IPS-15b (cell line): Measurements from ENCODE around the gene SIMC1.
"Not testable (repeated sequence)": the region's sequence is repeated elsewhere in the genome, so short reads cannot be mapped to it uniquely, and the experiment has no call there.

Experiments used
- H3K27me3 ChIP-seq: one replicate; pipeline ENCODE4 v1.6.1; 2013; ENCODE audit warnings: low read length; ENCODE audit not compliant: control insufficient read depth, insufficient read depth
- H3K36me3 ChIP-seq: one replicate; pipeline ENCODE4 v1.6.1; 2013; ENCODE audit warnings: low read length; ENCODE audit not compliant: control insufficient read depth, insufficient read depth
- H3K4me1 ChIP-seq: one replicate; pipeline ENCODE4 v1.6.1; 2013; ENCODE audit warnings: mild to moderate bottlenecking, low read length; ENCODE audit not compliant: control insufficient read depth, insufficient read depth
- H3K4me3 ChIP-seq: one replicate; pipeline ENCODE4 v1.5.1; 2013; ENCODE audit warnings: low read depth, low read length
- H3K9ac ChIP-seq: one replicate; pipeline ENCODE4 v1.6.1; 2013; ENCODE audit warnings: low read depth, mild to moderate bottlenecking, low read length
- H3K9me3 ChIP-seq: one replicate; pipeline ENCODE4 v1.6.1; 2013; ENCODE audit warnings: mild to moderate bottlenecking, low read length; ENCODE audit not compliant: control insufficient read depth, insufficient read depth

SIMC1 gene

DNA sequence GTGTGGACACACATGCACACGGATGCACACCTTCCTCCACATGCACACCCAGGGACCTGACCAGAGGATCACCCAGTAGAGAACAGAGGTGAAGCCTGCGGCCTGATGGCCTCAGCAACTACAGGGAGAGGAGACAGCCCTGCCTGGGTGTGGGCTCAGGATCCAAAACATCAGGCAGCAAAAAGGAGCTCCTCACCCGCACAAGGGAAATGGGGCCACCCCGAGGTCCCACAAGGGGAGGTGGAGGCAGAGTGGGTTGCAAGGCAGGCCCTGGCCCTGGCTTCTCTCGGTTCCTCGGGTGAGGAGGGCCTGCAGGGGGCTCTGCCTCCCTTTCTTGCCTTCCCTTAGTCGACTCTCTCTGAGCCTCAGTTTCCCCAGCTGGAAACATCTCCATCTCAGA, 41.4 kb upstream of the SIMC1 start:
- H3K27me3 ChIP-seq = peaks cover 21% of the 10 kb centered on the region

DNA sequence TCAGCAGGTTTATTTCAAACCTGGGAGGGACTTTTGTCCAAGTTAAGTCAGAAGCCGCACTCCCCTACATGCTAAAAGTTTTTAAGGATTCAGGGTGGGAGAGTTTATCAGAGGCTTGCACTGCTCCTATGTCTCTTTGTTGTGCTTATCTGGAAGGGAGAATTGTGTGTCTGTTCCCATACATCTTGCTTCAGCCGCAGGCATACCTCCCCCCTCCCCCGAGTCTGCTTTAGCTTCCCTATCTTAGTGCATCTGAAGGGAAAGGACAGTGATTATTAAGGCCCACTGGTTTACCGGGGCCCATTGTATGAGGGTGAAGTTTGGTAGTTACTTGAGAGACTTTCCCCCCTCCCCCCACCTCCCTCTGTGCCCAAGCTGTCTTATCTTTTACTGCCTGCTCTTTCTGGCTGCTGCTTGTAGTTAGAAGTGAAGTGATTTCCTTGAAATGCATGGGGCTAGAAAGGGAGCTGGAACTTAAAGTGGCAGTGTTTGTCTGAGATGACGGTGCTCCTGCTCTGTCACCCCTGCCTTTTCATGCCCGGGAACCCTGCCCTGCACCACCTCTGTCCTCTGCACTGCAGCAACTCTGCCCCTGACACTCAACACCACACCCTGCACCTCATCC, 40.9 kb upstream of the SIMC1 start:
- not testable (repeated sequence) for H3K4me3 ChIP-seq, H3K9ac ChIP-seq, H3K36me3 ChIP-seq, H3K9me3 ChIP-seq, H3K4me1 ChIP-seq
- H3K27me3 ChIP-seq = peaks cover 20% of the 10 kb centered on the region

More for the DNA sequence above, 41.4 kb upstream of the SIMC1 start:
- H3K9me3 ChIP-seq, H3K9ac ChIP-seq, H3K36me3 ChIP-seq, H3K4me3 ChIP-seq, H3K4me1 ChIP-seq: not testable (repeated sequence)

DNA sequence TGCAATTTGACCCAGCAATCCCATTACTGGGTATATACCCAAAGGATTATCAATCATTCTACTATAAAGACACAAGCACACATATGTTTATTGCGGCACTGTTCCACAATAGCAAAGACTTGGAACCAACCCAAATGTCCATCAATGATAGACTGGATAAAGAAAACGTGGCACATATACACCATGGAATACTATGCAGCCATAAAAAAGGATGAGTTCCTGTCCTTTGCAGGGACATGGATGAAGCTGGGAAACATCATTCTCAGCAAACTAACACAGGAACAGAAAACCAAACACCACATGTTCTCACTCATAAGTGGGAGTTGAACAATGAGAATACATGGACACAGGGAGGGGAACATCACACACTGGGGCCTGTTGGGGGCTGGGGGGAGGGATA, 39.9 kb upstream of the SIMC1 start:
- peaks cover 14% of the 10 kb centered on the region for H3K27me3 ChIP-seq
- H3K9ac ChIP-seq, H3K36me3 ChIP-seq, H3K4me1 ChIP-seq, H3K4me3 ChIP-seq, H3K9me3 ChIP-seq: not testable (repeated sequence)

DNA sequence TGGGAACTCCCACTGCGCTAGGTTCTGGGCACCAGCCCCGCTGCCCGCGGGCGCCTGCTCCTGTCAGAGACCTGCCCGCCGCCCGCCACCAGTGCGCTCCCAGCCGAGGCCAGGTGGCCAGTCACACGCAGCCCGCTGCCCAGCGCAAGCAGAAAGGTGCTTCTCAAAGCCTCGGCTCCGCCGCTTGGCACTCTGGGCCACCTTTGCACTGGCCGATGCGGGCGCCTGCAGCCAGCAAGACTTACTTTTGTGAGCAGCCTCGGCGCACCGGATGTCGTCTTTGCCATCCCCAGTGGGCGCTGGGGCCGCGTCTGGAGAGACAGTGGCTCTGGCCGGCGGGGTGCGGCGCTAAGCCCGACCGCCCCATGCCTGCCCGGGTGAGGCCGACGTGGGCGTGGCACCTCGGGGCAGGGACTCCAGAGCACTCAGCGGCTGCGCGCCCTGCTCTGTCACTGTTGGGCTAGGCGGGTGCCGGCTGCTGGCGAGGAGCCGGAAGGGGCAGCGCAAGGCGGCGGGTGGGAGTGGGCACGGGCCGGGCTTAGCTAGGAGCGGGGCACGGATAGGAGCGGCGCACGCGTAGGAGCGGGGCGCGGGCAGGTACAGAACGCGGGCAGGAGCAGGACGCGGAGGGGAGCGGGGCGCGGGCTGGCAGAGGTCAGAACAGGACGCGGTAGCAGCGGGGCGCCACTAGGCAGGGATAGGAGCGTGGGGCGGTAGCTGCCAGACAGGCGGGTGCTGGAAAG, 39.1 kb upstream of the SIMC1 start:
- not testable (repeated sequence) for H3K9me3 ChIP-seq, H3K9ac ChIP-seq, H3K4me1 ChIP-seq, H3K36me3 ChIP-seq
- Histone ChIP-seq H3K4me3 (peak overlapping the region; percentile 39), H3K27me3 (peaks cover 11% of the 10 kb centered on the region)

DNA sequence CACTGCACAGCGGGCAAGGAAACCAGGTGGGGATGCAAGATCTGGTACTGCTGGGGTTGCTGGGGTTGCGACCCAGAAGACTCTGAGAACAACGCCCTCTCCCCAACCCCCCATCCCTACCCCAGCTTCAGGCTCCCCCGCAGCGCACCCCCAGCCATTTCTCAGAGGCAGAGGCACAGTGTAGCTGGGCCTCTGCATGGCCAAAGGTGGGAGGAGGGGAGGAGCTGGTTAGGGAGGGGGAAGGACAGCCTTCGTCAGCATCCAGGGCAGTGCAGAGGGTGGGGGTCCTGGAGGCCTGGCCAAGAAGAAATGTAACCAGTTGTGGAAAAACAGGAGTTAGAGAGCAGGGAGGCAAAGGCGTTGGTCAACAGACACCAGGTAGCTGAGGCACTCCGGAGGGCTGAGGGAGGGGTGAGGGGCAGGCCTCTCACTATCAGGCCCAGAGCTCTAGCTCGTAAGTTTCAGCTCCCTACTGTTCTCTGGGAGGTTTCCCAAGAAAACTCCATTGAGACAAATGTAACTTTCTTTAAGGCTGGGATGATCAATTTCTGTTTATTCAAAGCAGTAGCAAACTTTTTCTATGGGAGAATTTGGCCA, 38.3 kb upstream of the SIMC1 start:
- H3K9me3 ChIP-seq, H3K27me3 ChIP-seq, H3K4me1 ChIP-seq, H3K36me3 ChIP-seq, H3K9ac ChIP-seq: not testable (repeated sequence)
- H3K4me3 ChIP-seq = peak overlapping the region; percentile 30

DNA sequence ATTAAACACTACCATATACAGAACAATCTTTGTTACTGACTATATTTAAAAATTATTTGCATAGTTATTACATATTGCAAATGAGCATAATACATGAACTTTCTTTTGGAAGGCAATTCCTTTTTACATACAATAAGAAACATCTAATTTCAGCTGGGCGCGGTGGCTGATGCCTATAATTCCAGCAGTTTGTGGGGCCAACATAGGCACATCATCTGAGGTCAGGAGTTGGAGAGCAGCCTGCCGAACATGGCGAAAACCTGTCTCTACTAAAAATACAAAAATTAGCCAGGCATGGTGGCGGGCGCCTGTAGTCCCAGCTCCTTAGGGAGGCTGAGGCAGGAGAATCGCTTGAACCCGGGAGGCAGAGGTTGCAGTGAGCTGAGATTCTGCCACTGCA, 36.4 kb upstream of the SIMC1 start:
- no peak overlapping the region for H3K4me3 ChIP-seq

DNA sequence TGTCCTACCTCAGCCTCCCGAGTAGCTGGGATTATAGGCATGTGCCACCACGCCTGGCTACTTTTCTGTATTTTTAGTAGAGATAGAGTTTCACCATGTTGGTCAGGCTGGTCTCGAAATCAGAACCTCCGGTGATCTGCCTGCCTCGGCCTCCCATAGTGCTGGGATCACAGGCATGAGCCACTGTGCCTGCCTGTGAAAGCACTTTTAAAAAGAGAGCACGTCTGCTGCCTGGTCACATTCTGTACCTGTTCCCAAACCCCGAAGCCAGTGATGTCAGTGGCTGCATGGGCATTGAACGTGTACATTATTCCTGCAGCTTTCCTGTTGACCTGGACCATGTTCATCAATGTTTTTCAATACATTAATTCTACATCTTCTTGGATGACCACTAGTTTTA, 35.1 kb upstream of the SIMC1 start:
- H3K27me3 ChIP-seq = peaks cover 4% of the 10 kb centered on the region
- no peaks in the 10 kb centered on the region for H3K9me3 ChIP-seq
- H3K36me3 ChIP-seq = no peaks in the 10 kb centered on the region
- H3K4me1 ChIP-seq = no peaks in the 10 kb centered on the region
- H3K4me3 ChIP-seq = no peak overlapping the region
- no peak overlapping the region for H3K9ac ChIP-seq

More for the DNA sequence above, 36.4 kb upstream of the SIMC1 start:
- peaks cover 4% of the 10 kb centered on the region for H3K27me3 ChIP-seq
- H3K9me3 ChIP-seq = no peaks in the 10 kb centered on the region
- H3K36me3 ChIP-seq = no peaks in the 10 kb centered on the region
- no peaks in the 10 kb centered on the region for H3K4me1 ChIP-seq
- H3K9ac ChIP-seq = no peak overlapping the region

DNA sequence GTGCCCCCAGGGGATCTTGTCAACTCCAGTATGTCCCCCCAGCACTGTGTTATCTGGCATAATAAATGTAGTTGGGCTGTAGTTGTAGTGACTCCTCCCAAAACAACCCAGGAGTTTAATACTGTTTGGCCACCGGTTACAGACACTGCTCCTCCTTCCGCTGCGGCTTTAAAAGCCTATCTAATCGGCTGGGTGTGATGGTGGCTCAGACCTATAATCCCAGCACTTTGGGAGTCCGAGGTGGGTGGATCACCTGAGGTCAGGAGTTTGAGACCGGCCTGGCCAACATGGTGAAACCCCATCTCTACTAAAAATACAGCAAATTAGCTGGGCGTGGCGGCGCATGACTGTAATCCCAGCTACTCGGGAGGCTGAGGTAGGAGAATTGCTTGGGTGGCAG, 34.7 kb upstream of the SIMC1 start:
- H3K27me3 ChIP-seq, H3K9me3 ChIP-seq, H3K4me3 ChIP-seq: not testable (repeated sequence)

DNA sequence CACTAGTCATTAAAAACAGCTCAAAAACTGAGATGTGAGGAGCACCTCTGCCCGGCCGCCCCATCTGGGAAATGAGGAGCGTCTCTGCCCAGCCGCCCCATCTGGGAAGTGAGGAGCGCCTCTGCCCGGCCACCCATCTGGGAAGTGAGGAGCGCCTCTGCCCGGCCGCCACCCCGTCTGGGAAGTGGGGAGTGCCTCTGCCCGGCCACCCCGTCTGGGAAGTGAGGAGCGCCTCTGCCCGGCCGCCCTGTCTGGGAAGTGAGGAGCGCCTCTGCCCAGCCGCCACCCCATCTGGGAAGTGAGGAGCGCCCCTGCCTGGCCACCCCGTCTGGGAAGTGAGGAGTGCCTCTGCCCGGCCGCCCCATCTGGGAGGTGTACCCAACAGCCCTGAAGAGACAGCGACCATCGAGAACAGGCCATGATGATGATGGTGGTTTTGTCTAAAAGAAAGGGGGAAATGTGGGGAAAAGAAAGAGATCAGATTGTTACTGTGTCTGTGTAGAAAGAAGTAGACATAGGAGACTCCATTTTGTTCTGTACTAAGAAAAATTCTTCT, 23.7 kb upstream of the SIMC1 start:
- H3K4me1 ChIP-seq, H3K9me3 ChIP-seq, H3K9ac ChIP-seq, H3K36me3 ChIP-seq, H3K27me3 ChIP-seq, H3K4me3 ChIP-seq: not testable (repeated sequence)

More for the DNA sequence above, 34.7 kb upstream of the SIMC1 start:
- not testable (repeated sequence) for H3K9ac ChIP-seq, H3K36me3 ChIP-seq, H3K4me1 ChIP-seq

DNA sequence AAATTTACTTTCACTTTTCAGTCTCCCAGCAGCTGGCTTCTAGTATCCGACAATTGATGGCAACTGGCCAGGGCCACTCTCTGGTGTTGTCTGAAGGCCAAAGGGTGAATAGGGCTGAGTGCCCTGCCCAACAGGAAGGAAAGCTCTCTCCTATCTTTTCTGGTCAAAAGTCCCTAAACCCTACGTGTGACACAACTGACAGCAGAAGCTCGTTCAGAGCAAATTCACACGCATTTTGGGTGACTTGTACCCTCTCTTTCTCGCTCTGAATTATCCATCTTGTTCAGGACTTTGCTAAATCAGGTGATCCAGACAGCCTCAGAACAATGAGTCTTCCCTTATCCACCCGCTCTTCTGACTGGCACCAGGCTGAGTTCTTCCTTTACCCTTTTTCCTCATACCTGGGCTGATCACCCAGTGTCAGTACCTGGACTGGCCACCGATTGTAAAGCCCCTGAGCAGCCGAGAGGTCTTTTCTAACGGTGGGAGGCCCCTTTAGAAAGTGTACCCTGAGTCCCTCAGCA, 21.8 kb upstream of the SIMC1 start:
- H3K4me1 ChIP-seq, H3K9me3 ChIP-seq, H3K9ac ChIP-seq, H3K4me3 ChIP-seq, H3K36me3 ChIP-seq, H3K27me3 ChIP-seq: not testable (repeated sequence)

DNA sequence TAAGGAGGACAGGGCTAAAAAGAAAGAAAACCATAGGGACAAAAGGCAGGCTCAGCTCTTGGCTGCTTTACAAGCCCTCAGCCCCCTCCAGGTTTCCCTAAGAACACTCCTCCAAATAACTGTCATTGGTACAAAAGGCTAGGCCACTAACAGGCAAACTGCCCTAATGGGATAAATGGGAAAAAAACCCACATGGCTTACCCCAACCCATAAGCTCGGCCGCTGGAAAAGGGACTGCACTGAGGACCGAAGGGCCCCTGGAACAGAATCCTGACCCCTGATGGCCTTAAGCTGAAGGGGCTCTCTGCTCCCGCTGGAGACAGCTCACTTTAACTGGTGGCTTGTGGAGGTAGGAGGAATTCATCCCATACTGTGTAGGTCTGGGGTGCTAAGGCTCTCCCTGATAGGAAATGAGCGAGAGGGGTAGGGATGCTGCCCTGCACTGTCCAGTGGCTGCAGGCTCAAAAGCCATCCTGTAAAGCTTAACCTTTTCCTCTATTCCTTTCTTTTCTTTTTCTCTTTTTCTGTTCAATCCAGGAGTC, 21.0 kb upstream of the SIMC1 start:
- not testable (repeated sequence) for H3K9ac ChIP-seq, H3K27me3 ChIP-seq, H3K4me1 ChIP-seq, H3K9me3 ChIP-seq, H3K4me3 ChIP-seq, H3K36me3 ChIP-seq

DNA sequence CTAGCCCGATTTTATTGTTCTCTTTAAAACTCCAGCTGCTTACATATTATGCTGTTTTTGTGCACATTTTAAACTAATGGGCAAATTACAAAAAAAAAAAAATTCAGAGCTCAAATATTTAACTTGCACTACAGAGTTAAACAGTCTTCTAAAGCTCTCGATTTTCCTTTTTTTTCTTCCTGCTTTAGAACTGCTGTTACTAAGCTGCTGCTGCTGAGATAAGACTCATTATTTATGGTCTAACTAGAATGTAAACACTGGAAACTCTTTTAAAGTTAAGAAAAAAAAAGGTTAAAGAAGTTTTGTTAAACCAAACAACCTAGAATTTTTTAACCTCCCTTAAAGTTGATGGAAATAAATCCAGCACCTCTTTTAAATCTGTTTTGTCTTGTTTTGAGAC, 20.5 kb upstream of the SIMC1 start:
- not testable (repeated sequence) for H3K9ac ChIP-seq, H3K9me3 ChIP-seq, H3K27me3 ChIP-seq, H3K4me3 ChIP-seq, H3K4me1 ChIP-seq, H3K36me3 ChIP-seq
